Stimulated activated CD4-positive, alpha-beta T cell treated with anti-CD3 and anti-CD28 coated beads, TNF-alpha, amount 100 ng/mL, for 48 hours (primary cell): ENCODE results near the gene PRKAG2.

Source experiments
- DNase-seq, 3 donors: peaks; one replicate each; pipeline ENCODE4 v3.0.0-alpha.2; 2020; ENCODE audit warnings: low read depth in 3 of 3

Gene PRKAG2

GRCh38 chr7:151623766-151624165 lies 253.1 kb downstream of the PRKAG2 start:
- DNase-seq: no peak

GRCh38 chr7:151621961-151622360 lies 255.0 kb downstream of the PRKAG2 start:
- DNase-seq: no peak

- DNase-seq: no peak
Measured at GRCh38 chr7:151616443-151617213, 260.3 kb downstream of the PRKAG2 start.

- DNase-seq: no peak
Measured at GRCh38 chr7:151615784-151616183, 261.1 kb downstream of the PRKAG2 start.

- no peak for DNase-seq
Measured at GRCh38 chr7:151615058-151615457, 261.9 kb downstream of the PRKAG2 start.

GRCh38 chr7:151614019-151614418 lies 262.9 kb downstream of the PRKAG2 start:
- DNase-seq: no peak

GRCh38 chr7:151611878-151612277 lies 265.0 kb downstream of the PRKAG2 start:
- no peak for DNase-seq

- no peak for DNase-seq
Measured at GRCh38 chr7:151611041-151611440, 265.9 kb downstream of the PRKAG2 start.

GRCh38 chr7:151608031-151608551 lies 268.8 kb downstream of the PRKAG2 start:
- no peak for DNase-seq

- DNase-seq: no peak
Measured at GRCh38 chr7:151607464-151607867, 269.4 kb downstream of the PRKAG2 start.

GRCh38 chr7:151603951-151604350 lies 273.0 kb downstream of the PRKAG2 start:
- DNase-seq: no peak

- DNase-seq: no peak
Measured at GRCh38 chr7:151601521-151602305, 275.2 kb downstream of the PRKAG2 start.

- DNase-seq: no peak
Measured at GRCh38 chr7:151600331-151600730, 276.6 kb downstream of the PRKAG2 start.

- DNase-seq: peak in 1 of 3 donors; percentile 11
Measured at GRCh38 chr7:151599401-151600227, 277.3 kb downstream of the PRKAG2 start.

- no peak for DNase-seq
Measured at GRCh38 chr7:151597541-151598444, 279.1 kb downstream of the PRKAG2 start.

GRCh38 chr7:151595702-151596350 lies 281.1 kb downstream of the PRKAG2 start:
- no peak for DNase-seq

- DNase-seq: no peak
Measured at GRCh38 chr7:151592868-151593486, 283.9 kb downstream of the PRKAG2 start.

GRCh38 chr7:151592330-151592729 lies 284.6 kb downstream of the PRKAG2 start:
- no peak for DNase-seq

GRCh38 chr7:151591866-151592265 lies 285.0 kb downstream of the PRKAG2 start:
- no peak for DNase-seq
